HG02884 (cell line): ENCODE results near the gene COL8A1.

Experiments
- ATAC-seq: cut with Tn5 transposase; IDR thresholded peaks from one replicate; pipeline ENCODE4 v1.9.1; 2021; ENCODE audit warnings: mild to moderate bottlenecking, moderate library complexity; ENCODE audit not compliant: unreplicated experiment

Gene COL8A1

DNA sequence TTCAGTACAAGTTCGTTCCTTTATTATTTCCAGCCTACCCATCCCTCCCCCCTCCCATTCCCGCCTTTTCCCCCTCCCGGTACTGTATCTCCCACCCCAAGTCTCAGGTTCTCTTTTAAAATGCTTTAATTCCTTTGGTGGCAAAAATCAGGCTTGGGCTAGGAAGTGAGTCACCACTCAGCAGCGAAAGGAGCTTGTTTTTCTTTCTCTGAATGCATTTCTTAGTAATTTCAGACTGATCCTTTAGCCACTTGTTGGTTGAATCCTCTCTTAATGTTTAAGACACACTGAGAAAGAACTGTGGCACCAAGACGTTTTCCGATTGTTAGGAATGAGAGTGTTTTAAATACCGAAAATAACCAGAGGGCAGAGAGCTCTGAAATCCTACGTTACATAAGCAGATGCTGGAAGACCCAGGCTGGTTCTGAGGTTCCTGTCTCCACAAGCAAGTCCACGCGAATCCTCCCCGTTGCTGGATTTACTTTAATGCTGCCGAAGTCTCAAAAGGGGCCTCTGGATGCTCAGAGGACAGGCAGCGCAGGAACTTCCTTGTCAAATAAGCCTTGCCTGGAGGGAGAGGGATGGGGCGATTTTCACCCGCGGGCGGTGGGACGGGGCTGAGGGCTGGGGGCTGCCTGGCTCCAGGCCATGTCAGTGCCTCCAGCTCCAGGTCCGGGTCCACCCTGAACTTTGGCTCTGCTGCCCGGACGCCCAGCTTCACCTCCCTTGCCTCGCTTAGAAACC is 854 bp upstream of the COL8A1 start:
- ATAC-seq, result no peak

DNA sequence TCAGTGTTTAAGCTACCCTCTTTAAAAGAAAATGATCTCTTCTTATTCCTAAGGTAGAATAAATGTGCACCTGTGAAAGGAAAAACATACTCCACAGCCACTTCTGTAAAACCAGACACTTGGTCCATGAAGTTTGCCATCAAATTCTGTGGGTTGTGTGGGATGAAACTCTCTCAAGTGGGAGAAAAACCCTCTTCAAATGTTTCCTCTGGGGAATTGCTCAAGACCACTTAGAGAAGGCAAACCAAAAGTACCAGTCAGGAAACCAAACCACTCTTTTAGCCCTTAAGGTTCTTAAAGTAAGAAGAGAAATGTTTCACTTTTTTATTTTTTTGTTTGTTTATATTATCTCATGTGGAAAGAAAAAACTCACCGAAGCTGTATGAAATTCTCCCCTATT is 1.2 kb downstream of the COL8A1 start:
- ATAC-seq, result no peak

DNA sequence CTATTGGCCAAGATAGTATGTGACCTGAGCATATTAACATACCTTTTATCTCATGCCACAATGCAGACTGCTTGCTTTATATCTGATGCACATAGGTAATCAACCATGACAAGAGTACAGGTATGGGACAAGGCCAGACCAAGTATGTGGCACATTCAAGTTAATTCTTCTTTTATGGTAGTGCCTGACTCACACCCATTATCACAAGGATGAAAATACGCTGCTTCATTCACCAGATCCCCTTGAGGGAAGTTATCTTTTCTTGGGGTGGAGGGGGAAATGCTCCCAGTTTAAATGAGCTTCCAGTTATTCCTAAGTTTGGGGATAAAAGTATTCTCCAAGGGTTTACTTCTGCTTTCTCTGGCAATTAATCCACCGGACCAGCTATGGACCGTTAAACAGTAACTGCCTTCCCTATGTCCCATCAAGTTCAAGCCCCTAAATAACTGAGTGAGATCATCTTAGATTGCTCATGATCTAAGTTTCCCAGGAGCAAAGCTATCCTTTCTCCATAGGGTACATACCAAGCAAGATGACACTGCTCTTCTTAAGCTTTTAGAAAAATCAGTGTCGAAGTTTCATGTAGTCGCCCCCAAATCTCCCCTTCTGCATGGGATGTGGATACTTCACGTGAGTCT is 1.9 kb downstream of the COL8A1 start:
- no peak for ATAC-seq

DNA sequence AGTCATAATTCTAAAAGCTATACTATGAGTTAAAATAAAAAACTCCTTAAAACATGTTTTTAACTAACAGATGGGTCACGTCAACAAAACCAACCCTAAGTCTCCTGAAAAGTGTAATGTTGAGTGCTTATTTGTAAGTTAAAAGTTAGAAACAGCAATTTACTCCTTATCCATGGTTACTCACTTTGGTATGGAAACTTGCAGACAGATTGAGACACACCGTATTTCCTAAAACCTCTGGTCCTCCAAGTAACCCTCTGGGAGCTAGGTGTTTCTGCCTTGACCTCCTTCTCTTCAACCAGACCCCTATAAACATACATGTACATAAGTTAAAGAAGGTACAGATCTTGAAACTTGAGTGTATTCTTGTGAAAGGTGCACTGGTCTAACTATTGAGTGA is 3.1 kb downstream of the COL8A1 start:
- no peak for ATAC-seq

DNA sequence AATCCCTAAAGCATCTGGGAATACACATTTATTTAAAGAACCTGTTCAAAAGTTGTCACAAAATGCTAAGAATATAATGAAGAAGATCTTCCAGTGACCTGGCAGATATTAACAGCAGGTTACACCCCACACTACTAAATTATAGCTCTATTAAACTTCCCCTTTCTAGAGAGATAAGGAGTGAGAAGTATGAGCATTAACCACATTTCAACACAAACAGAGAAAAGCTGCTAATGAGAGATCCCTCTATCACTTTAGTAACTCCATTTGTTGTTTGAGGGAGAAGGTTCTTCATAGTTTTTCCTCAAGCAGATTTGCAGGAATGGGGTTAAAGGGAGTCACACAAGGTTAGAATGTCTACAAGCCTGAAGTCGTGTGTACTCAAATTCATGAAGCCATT is 3.6 kb downstream of the COL8A1 start:
- ATAC-seq, result no peak

DNA sequence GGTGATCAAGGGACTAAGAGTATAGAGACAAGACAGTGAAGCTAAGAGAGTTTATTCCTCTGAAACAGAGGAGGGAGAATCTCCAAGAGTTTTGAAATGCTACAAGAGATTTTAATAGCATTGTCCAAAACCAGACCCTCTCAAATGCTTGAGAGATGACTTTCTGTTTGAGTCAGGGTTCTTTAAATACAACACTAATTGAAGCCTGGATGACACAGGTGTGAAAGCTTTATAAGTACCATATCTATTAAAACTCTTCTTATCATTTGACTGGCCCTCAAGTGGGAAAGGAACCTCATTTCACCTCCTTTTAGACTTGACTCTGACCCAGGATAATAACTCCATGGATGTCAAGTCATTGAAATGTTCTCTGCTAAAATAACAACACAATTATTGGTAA is 5.6 kb downstream of the COL8A1 start:
- no peak for ATAC-seq

DNA sequence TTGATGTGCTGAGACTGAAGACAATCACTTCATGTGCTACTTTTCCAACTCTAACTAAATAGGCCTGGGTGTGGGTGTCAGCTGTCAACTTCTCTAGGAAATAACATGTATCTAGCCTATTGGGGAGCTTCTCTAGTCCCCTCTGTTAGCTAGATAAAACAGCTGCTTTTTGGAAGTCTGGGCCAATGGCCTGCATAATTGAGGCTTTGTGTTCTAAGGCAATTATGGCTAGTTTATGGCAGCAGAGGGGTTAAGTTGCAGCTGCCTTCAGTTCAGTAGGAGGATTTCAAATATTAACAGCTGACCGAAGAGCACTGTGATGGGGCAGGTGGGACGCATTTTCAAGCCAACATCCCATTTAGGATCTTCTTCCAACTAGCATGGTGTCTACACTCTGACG is 6.4 kb downstream of the COL8A1 start:
- ATAC-seq, result no peak

DNA sequence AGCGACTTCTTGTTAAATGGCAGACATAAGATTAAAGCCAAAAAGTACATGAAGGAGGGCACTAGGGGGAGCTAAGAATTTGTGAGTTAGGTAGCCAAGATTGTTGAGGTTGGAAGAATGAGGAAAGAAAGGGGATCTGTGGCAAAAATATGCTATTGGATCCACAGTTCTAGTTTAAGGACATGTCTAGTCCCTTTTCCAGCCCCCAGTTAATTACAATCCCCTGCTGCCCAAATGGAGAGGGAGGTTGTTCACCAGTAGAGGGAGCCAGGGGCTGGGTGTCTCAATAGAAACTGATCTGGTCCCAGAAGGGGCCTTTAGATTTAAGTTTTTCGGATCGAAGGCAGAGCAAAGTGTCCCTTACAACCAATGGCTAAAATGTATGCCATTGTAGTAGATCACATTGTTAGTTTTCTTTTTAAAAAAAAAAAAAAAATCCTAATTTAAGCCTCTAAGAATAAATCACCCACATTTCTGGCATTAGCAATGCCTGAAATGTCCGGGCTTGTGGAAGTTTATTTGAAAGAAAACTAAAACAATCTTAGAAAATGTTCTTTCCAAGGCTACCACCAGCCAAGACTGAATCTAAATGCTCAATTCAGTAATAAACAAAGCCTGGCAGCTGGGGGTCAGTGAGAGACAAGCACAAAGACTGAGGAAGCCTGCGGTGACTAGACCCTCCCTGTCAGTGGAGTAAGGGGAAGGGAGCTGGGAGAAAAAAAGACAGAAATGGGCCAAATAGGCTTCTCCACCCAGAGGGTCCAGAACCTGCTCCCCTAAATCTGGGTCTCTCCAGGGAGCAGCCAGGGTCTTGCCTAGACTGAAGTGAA is 7.1 kb downstream of the COL8A1 start:
- no peak for ATAC-seq

DNA sequence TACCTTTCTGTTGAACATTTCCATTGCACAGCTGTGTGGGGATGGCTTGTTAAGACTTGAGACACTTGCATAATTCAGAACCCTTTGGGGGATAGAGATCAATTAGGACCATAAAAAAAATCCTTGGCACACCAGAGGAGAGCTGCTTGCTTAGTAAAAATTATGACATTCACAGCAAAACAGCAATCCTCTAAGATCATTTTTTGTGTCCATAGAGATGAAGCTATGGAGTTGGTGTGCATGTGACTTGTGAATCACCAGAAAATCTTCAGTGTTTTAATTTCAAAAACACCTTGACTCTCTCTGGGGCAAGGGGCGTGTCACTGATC is 7.7 kb downstream of the COL8A1 start:
- no peak for ATAC-seq

DNA sequence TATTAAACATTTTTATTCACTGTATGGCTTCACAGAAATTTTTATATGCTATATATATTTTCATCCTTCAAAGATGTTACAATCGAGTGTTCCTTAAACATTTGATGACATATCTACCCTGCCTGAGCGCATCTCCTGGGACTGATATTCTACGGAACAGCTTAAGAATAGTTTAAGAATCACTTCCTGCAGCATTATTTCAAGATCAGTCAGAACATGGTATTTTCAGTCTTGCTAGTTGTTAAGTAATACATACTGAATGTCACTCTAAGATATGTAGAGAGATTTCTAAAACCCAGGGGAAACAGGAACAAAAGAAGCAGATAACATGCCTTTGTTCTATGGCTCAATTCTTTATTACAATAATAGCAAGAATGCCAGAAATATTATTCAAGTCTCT is 8.7 kb downstream of the COL8A1 start:
- no peak for ATAC-seq

DNA sequence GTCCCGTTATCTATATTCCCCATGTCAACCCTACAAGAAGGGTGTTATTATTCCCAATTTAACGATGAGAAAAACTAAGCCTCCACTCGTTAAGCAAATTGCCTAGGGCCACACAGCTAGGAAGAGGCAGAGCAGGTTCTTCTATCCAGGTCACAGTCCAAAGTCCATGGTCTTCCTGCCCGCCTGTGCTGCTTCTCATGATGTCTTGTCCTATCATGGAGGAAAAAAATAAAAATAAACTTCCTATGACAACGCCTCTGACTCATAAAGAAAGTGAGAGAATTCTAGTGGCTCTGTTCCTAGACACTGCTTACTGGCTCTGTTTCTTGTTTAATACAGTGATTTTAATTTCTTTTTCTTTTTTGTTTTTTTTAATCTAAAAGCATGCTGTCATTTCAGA is 9.7 kb downstream of the COL8A1 start:
- ATAC-seq, result peak; percentile 49

DNA sequence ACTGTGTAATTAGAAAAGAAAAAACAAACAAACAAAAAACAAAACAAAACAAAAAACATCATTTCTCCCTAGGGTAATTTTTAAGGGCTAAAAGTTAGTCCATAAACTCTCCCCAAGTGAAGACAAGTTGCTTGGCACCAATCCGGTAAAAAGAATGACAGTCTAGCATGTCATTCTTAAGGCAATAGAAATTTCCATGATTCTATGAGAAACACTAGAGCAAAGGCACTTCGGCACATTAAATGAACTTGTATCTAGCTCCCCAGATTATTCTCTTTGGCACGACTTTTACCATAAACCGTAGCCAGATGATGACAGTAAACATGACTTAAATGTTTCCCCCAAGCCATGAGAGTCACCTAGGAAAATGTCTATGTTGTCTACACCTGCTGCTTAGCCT is 10.1 kb downstream of the COL8A1 start:
- ATAC-seq, result no peak

DNA sequence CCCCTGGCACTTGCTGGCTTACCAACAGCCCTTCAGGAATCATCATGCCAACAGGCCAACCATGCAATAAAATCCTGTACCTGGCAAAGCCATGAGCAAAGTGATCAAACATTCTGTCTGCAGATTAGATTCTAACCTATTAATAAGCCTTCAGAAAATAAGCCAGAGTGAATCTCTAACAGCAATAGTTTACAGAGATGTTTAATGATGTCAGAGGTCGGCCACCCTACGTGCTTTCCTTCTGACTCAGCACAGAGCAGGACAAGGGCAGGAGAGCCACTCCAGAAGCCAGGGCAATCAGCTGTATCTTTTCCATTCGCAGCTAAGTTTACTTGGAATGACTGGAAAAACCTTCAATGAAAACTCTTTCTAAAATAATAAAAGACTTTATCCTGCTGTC is 13.1 kb downstream of the COL8A1 start:
- no peak for ATAC-seq

DNA sequence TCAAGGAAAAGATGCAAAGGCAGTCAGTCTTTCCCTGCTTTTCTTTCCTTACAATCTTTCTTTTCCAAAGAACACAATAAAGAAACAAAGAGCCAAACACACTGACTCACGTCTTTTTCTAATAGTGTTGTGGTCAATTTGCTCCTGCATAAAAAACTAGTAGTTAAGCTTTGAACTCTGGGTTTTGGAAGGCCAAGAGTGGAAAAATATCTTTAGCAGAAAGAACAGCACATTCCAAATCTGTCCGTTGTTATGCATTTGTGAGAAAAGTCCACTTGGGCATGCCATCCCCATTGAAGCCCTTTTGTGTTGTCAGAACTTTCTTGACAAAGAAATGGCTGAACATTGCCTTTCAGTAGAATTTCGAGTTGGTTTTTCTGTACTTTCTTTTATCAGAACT is 18.2 kb downstream of the COL8A1 start:
- no peak for ATAC-seq

DNA sequence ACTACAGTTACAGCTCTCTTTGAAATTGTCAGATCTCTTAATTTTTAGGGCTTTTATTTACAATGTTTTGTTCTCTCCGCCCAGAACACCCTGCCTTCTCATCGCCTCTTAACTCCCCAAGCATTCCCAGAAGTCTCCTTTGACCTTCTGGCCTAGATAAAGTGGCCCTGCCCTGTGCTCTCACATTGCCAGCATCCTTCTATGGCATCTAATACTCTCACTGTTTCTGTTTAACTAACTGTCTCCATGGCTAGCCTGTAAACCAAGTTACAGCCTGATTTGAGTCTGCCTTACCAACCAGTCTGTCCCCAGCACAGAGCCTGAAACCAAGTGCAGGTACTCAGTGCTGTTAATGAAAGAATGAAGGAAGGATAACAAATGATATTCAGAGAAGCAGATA is 19.9 kb downstream of the COL8A1 start:
- no peak for ATAC-seq

DNA sequence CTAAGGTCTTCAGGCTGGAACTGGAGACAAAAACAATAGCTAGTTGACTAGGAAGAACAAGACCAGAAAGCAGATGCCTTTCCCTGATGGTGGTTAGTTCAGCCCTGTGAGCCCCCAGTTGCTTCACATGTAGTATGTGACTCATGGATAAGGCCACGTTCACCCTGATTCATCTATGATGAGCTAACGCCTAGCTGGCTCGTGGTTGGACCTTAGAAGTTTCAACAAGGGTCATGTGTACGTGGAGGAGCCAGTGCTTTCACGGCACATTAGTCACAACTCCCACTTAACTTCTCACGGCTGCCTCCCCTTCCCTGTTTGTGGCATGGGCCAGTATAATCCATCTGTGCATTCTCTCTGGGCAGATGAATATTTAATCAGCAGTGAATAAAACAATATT is 20.6 kb downstream of the COL8A1 start:
- no peak for ATAC-seq

DNA sequence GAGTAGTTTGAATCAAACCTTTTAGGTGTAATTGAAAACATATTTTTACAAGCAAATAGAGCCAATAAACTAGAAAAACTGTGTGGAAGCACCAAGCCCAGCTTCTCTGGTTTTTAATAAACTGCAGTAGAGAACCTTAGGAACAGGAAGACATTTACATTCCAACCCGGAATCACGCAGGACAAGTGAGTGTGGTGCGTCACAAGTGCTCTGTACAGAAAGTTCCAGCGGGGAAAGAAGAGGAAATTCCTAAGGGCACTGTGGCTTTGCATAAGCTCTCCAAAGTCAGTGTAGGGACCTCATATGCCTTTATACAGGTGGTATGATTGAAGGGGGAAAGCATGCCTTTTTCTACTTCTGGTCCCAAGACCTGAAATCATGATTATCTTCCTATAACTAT is 21.6 kb downstream of the COL8A1 start:
- ATAC-seq, result no peak

DNA sequence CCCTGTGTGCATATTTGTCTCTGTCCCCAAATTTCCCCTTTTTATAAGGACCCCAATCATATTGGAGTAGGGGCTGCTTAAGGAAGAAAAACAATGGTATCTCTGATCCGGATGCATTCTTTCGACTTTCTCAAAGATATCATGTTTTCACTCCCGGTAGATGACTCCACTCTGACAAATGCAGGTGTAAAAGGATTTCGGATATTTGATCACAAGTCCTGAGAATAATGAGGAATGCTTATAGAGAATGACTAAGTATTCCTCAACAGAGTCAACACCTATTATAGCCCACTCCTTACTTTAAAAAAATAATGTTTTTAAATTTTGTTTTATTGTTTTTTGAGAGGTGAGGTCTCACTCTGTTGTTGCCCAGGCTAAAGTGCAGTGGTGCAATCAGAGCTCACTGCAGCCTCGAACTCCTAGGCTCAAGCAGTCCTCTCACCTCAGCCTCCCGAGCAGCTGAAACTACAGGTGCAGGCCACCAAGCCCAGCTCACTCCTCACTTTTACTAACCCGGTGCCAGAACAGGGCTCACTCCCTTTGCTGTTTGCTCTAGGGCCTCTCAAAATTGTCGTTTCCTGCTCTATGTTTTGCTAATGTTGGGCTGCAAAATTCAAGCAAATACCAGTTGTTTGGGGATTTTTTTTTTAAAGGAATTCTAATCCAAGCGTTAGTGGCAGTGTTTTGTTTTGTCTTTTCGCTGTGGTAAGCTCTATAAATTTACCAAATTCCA is 24.6 kb downstream of the COL8A1 start:
- ATAC-seq, result no peak

DNA sequence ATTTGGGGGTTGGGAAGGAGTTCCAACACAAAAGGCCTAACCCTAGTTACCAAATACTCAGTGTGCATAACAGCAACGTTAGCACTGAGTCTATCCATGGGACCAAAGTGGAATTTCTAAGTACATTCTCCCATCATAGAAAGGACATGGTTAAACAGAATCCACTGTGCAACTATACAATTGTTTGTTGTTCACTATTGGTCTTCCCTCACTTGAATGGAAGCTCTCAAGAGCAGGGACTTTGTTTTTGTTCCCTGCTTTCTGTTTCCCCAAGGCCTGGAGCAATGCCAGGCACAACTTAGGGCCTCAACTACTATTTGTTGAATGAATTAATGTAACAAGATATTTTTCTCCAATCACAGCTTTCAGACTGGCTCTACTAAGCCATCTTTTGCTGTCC is 25.6 kb downstream of the COL8A1 start:
- ATAC-seq, result no peak

DNA sequence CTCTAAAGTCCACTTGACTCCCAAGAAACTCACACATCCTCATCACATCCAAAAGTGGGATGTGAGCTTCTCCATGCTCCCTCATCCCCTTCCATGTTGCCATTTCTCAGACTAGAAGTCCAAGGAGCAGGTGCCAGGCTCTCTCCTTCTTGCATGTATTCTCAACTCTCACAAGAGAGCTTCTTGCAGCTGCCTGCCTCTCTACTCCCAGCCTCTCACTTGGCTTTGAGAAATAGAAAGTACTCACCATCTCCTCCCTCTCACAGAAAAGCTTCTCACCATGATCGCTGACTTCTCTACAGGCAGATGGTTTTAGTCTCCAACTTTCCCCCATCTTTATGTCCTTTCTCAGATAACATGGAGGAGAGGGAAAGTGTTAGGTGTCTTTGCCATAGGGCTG is 26.6 kb downstream of the COL8A1 start:
- no peak for ATAC-seq

DNA sequence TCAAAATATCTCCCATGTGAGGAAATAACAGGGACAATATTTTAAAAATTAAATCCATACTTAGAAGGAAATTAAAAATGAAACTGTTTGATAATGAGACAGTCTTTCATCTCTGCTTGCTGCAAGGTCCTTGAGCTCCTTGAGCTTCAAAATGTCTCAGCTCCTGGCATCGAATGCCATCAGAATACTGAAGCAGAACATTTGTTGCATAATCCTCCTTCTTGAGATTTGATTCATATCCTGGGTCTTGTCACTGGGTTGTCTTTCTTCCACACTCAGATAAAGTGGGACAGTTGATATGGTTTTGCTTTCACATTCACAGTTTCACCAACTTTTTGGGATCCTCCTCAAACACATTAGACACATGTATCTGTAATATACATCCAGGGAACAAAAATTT is 27.8 kb downstream of the COL8A1 start:
- no peak for ATAC-seq

DNA sequence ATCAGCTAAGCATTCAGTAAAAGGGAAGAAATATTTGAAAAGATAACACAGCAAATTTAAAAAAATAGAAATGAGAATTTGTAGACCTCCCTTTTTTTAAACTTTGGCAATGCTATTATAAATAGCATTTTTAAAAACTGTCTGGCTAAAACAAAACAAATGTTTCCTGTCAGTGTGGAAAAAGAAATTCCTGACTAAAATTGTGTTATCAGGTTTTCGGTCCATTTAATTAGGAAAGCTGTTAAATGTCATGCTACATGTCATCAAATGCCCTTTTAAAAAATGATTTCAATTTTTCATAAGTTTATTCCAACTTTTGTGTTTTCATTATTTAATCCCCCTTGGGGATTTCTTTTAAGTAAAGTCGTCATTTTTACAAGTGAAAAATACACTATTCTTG is 29.6 kb downstream of the COL8A1 start:
- ATAC-seq, result no peak
